NT2/D1 (cell line): ENCODE results near the gene SPRY2.

Experiments
- SUZ12 ChIP-seq: IDR thresholded peaks from 2 replicates; pipeline ENCODE4 v1.6.1; 2011; ENCODE audit not compliant: insufficient read length, insufficient read depth; ENCODE audit errors: extremely low read depth
- YY1 ChIP-seq: IDR thresholded peaks from 2 replicates; pipeline ENCODE4 v1.6.1; 2011; ENCODE audit not compliant: insufficient read length, insufficient read depth
- ZNF274 ChIP-seq: IDR thresholded peaks from 2 replicates; pipeline ENCODE4 v1.6.1; 2011; ENCODE audit warnings: mild to moderate bottlenecking, low read depth, low read length

GRCh38 chr13:80382576-80382975, 41.6 kb upstream of the SPRY2 start:
- no peak for TF ChIP-seq YY1
- TF ChIP-seq ZNF274 = no peak
- no peak for TF ChIP-seq SUZ12
